ENCODE data around the gene IDH2.

Gene IDH2

GRCh38 chr15:90042766-90043529 lies 59.3 kb downstream of the IDH2 start:
- DNase-seq, result no peak

- no peak for DNase-seq
These were observed 59.9 kb downstream of the IDH2 start for GRCh38 chr15:90042356-90042755.

- no peak for DNase-seq
These were observed 61.6 kb downstream of the IDH2 start for GRCh38 chr15:90040618-90041017.

GRCh38 chr15:90039996-90040395 lies 62.3 kb downstream of the IDH2 start:
- DNase-seq, result no peak

GRCh38 chr15:90038632-90039095 lies 63.6 kb downstream of the IDH2 start:
- DNase-seq, result no peak

GRCh38 chr15:90037961-90038631 lies 64.2 kb downstream of the IDH2 start:
- no peak for DNase-seq

- no peak for DNase-seq
These were observed 64.8 kb downstream of the IDH2 start for GRCh38 chr15:90037511-90037860.

- no peak for DNase-seq
These were observed 65.3 kb downstream of the IDH2 start for GRCh38 chr15:90036806-90037510.

GRCh38 chr15:90036343-90036742 lies 65.9 kb downstream of the IDH2 start:
- no peak for DNase-seq

- DNase-seq, result no peak
These were observed 66.4 kb downstream of the IDH2 start for GRCh38 chr15:90035840-90036230.

GRCh38 chr15:90035095-90035839 lies 67.0 kb downstream of the IDH2 start:
- DNase-seq, result no peak

GRCh38 chr15:90033448-90033847 lies 68.8 kb downstream of the IDH2 start:
- no peak for DNase-seq

Measured in NCI-H1694 (cell line).